Fibroblast of villous mesenchyme (primary cell): ENCODE measurements around the gene PLIN1. TPM values are rescaled to one million over a fixed set of nuclear protein-coding genes. Genes with fewer than 3 reads are reported as not detected.

Source experiments
- DNase-seq: peaks from one replicate; pipeline ENCODE4 v3.0.0-alpha.2; 2010; ENCODE audit warnings: low read depth
- H3K4me3 ChIP-seq: 2 replicates; pipeline ENCODE4 v1.5.1; 2011; ENCODE audit warnings: low read depth, mild to moderate bottlenecking, low read length
- total RNA-seq: library from RNA; depleted of rRNA; stranded (reverse); fragments of >200 nt; gene quantifications from 2 replicates; pipeline ENCODE4 v1.2.3, GENCODE V29; 2012
- TF ChIP-seq, protein P1 (sequence below): IDR thresholded peaks from 2 replicates; pipeline ENCODE4 v1.5.1; 2012; ENCODE audit warnings: low read depth, mild to moderate bottlenecking, low read length; ENCODE audit not compliant: insufficient read depth

PLIN1 gene
- total RNA-seq, 1 donor, result 0.43 TPM

- TF ChIP-seq, protein P1, sequence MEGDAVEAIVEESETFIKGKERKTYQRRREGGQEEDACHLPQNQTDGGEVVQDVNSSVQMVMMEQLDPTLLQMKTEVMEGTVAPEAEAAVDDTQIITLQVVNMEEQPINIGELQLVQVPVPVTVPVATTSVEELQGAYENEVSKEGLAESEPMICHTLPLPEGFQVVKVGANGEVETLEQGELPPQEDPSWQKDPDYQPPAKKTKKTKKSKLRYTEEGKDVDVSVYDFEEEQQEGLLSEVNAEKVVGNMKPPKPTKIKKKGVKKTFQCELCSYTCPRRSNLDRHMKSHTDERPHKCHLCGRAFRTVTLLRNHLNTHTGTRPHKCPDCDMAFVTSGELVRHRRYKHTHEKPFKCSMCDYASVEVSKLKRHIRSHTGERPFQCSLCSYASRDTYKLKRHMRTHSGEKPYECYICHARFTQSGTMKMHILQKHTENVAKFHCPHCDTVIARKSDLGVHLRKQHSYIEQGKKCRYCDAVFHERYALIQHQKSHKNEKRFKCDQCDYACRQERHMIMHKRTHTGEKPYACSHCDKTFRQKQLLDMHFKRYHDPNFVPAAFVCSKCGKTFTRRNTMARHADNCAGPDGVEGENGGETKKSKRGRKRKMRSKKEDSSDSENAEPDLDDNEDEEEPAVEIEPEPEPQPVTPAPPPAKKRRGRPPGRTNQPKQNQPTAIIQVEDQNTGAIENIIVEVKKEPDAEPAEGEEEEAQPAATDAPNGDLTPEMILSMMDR, result peak; percentile 12
- peak overlapping the region; percentile 38 for H3K4me3 ChIP-seq
- DNase-seq, result peak; percentile 90
Observed at GRCh38 chr15:89662893-89663626, 16.1 kb downstream of the PLIN1 start.

GRCh38 chr15:89660556-89660955 lies 18.6 kb downstream of the PLIN1 start:
- TF ChIP-seq, protein P1, result no peak
- no peak overlapping the region for H3K4me3 ChIP-seq
- DNase-seq, result no peak

- no peak for DNase-seq
- no peak overlapping the region for H3K4me3 ChIP-seq
- TF ChIP-seq, protein P1, result no peak
Observed at GRCh38 chr15:89659295-89659694, 19.9 kb downstream of the PLIN1 start.

- DNase-seq, result no peak
- TF ChIP-seq, protein P1, result no peak
Observed at GRCh38 chr15:89657686-89658200, 21.4 kb downstream of the PLIN1 start.

DNA sequence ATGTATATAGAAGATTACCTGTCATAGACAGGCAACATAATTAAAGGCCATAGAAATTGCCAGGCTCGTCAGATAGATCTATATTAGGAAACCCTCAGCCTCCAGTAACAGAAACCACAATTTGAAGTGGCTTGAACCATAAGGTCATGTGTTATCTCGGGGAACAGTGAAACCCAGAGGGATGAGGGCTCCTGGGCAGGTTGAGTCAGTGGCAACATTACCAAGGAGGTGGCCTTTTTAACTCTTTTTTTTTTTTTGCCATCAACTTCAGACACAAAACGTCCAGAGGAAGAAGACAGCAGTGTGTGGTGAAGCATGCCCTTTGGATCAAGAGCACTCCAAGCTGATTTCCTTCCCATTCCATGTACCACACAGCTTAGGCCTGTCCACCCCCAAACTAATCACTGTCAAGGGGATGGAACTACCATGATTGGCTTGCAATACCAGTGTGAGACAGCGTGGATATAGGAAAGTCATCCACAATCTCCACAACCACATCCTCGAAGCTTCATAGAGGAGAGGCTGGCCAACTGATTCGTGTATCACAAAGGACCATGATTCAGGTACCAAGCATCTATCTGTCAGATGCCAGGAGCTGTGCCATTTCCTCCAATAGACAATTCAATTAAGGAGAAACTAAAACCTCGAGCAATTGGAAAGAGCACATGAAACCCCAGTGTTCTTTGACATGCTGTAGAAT lies 22.9 kb downstream of the PLIN1 start:
- TF ChIP-seq, protein P1, result no peak
- no peak overlapping the region for H3K4me3 ChIP-seq
- DNase-seq, result no peak

More at GRCh38 chr15:89657686-89658200, 21.4 kb downstream of the PLIN1 start:
- no peak overlapping the region for H3K4me3 ChIP-seq

- TF ChIP-seq, protein P1, result no peak
- DNase-seq, result peak; percentile 53
- peak within 1 kb of the TSS; percentile 77 for H3K4me3 ChIP-seq
Observed at GRCh38 chr15:89654847-89655805, 24.0 kb downstream of the PLIN1 start, which contains the start of gene KIF7. TSS of gene KIF7 (minus strand) at chr15:89655467. CDS start at chr15:89652930, 2,537 bp downstream.
